Astrocyte (in vitro differentiated cells and primary cell): Measurements from ENCODE around the gene KLRG1.

ENCODE experiments used
- EZH2 ChIP-seq: IDR thresholded peaks from 2 replicates; pipeline ENCODE4 v1.6.1; 2012; ENCODE audit warnings: mild to moderate bottlenecking, low read length, inconsistent platforms; ENCODE audit not compliant: insufficient read depth
- TF ChIP-seq, protein P1 (sequence below): IDR thresholded peaks from 2 replicates; pipeline ENCODE4 v1.5.1; 2011; ENCODE audit warnings: low read depth, mild to moderate bottlenecking, inconsistent platforms, low read length, moderate library complexity; ENCODE audit not compliant: insufficient read depth

DNA sequence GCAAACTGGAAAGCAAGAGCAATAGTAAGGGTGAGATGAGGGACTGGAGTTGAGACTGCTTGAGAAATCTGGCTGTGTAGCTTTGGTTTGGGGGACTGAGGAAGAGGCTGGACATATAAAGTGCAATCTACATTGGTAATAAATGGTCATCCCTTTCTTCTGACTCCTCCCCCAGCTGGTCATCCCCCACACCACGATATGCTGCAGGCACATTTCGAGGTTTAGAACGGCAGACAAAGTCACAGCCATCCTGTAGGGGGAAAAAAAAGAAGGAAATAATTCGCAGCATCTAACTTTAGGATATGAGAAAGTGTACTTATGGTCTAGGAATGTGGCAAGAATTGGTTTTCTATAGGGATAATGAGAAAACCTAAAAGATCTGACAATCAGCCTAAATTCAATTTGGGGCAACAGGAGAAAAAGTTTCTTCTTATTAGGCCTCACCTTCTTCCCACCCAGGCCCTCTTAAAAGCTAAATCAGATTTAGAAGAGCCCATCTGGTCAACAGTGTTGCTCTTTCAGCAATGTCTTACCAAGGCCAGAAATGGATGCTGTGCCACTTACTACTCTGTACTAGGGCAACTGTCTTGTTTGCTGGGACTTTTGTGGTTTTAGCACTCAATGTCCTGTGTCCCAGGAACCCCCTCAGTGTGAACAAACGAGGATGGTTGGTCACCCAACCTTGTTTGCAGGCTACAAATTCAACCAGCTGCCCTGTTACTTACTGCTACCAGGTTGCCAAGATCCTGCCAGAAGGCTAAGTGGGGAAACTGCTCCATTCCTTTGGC lies 47.5 kb upstream of the KLRG1 start:
- no peak for TF ChIP-seq EZH2
- TF ChIP-seq, protein P1, sequence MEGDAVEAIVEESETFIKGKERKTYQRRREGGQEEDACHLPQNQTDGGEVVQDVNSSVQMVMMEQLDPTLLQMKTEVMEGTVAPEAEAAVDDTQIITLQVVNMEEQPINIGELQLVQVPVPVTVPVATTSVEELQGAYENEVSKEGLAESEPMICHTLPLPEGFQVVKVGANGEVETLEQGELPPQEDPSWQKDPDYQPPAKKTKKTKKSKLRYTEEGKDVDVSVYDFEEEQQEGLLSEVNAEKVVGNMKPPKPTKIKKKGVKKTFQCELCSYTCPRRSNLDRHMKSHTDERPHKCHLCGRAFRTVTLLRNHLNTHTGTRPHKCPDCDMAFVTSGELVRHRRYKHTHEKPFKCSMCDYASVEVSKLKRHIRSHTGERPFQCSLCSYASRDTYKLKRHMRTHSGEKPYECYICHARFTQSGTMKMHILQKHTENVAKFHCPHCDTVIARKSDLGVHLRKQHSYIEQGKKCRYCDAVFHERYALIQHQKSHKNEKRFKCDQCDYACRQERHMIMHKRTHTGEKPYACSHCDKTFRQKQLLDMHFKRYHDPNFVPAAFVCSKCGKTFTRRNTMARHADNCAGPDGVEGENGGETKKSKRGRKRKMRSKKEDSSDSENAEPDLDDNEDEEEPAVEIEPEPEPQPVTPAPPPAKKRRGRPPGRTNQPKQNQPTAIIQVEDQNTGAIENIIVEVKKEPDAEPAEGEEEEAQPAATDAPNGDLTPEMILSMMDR = no peak
